Activated T-helper 2 cell treated with anti-CD3 and anti-CD28 coated beads, Interferon-gamma antibody, Interleukin-2, Interleukin-4, amounts not matched to agents 10 μg/mL and 5 μg/mL and 100 μg/mL, durations not matched to agents 14 hours and 24 hours and 36 hours (primary cell): Measurements from ENCODE around the gene UQCC5. TPM values are rescaled to one million over a fixed set of nuclear protein-coding genes. Genes with fewer than 3 reads are reported as not detected.

Experiments used
- DNase-seq: peaks from one replicate; pipeline ENCODE4 v3.0.0; 2021; ENCODE audit warnings: low spot score
- H3K27ac Mint-ChIP-seq: one replicate; pipeline ENCODE4 v1.8.0; 2021; ENCODE audit warnings: mixed read lengths
- H3K27me3 Mint-ChIP-seq: one replicate; pipeline ENCODE4 v1.8.0; 2021; ENCODE audit warnings: low read depth, mixed read lengths
- H3K36me3 Mint-ChIP-seq: one replicate; pipeline ENCODE4 v1.8.0; 2021; ENCODE audit warnings: low read depth, mixed read lengths
- H3K4me1 Mint-ChIP-seq: one replicate; pipeline ENCODE4 v1.8.0; 2021; ENCODE audit warnings: low read depth, mixed read lengths
- H3K4me3 Mint-ChIP-seq: one replicate; pipeline ENCODE4 v1.8.0; 2021; ENCODE audit warnings: low read depth, mild to moderate bottlenecking, moderate library complexity, mixed read lengths
- H3K9me3 Mint-ChIP-seq: one replicate; pipeline ENCODE4 v1.8.0; 2021; ENCODE audit warnings: mixed read lengths
- intact Hi-C: fragments of 100-400 bp; cut with micrococcal nuclease; formaldehyde crosslinking; loops from one replicate; pipeline ENCODE4 v1.15.1; 2023
- total RNA-seq: library from RNA; stranded (reverse); gene quantifications from 2 replicates; pipeline ENCODE4 v1.2.3, GENCODE V29; 2022

The UQCC5 gene
- total RNA-seq, 1 donor from 2014 or later = 16.4 TPM

DNA sequence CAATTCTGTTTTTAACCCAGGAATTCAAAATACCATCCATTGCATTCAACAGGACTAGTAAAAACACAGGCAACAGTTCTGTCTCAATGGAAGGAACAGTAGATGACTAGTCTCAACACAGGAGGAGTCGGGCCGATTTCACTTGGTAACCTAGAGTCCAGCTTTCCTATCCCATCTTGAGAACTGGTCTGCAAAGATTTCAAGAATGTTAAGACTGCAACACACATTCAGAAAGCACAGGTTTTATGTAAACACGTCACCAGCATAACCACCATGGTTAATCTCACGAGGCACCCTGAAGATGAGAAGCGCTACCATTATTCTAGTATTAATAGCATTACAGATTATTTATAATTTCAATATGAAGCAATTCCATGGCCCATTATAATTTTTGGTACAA, 22.0 kb downstream of the UQCC5 start:
- DNase-seq = no peak
- Mint-ChIP-seq H3K4me1 (peaks cover 5% of the 10 kb centered on the region), H3K9me3 (no peaks in the 10 kb centered on the region), H3K27ac (no peak overlapping the region), H3K36me3 (peaks cover 58% of the 10 kb centered on the region), H3K27me3 (no peaks in the 10 kb centered on the region), H3K4me3 (no peak overlapping the region)
- intact Hi-C loops = no loop called here

DNA sequence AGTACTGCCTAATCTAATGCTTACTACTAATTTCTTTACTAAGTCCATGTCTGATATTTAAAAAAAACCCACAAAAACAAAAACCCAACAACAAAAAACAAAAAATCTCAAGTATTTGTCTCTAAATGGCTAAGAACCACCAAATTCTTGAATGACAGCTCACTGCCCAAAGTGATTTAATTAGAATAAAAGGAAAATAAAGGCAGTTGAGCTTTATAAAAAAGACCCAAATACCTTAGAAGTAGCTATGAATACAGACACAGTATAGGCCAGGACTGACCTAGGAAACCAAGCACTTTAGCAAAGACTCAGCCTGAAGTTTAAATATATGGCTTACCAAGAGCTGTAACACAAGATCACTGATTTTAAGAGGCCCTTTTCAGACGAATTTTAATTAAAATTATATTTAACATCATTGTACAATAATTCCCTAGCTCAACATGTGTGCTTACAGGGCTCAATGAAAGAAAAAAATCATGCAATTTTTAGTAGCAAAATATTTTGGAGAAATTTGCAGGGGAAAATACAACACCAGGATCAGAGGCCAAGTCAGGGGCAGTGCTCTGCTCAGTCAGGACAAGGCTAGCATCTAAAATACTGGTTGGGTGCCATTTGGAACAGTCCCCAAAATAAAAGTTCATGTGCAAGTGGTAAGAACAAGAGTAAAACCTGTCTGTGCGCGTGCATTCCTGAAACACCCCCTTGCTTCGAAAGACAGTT, 24.8 kb downstream of the UQCC5 start:
- H3K27me3 Mint-ChIP-seq = no peaks in the 10 kb centered on the region

DNA sequence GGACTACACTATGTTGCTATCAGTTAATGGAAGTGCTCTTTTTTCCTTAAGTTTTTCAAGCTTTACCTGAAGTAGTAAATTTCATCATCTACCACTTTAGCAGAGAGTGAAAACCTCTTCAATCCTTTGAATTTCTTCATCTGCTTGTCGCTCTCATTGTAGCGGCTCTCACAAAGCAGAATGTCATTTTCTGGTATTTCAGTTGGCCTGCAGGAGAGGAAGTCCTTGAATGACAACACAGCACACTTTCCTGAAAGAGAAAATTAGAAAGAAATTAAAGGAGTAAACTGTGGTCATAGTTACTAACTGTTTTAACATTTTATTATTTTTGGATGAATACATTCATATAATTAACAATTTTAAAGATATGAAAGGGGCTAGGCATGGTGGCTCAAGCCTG, 27.6 kb downstream of the UQCC5 start:
- no peak overlapping the region for H3K27ac Mint-ChIP-seq
- H3K4me3 Mint-ChIP-seq = no peak overlapping the region
- no peaks in the 10 kb centered on the region for H3K9me3 Mint-ChIP-seq
- DNase-seq = no peak
- no peaks in the 10 kb centered on the region for H3K4me1 Mint-ChIP-seq
- no peaks in the 10 kb centered on the region for H3K27me3 Mint-ChIP-seq
- H3K36me3 Mint-ChIP-seq = peaks cover 48% of the 10 kb centered on the region
- intact Hi-C loops = no loop called here

More for the DNA sequence above, 24.8 kb downstream of the UQCC5 start:
- intact Hi-C loops = no loop called here
- H3K9me3 Mint-ChIP-seq = no peaks in the 10 kb centered on the region
- H3K4me3 Mint-ChIP-seq = no peak overlapping the region
- H3K27ac Mint-ChIP-seq = no peak overlapping the region
- H3K4me1 Mint-ChIP-seq = no peaks in the 10 kb centered on the region
- peaks cover 51% of the 10 kb centered on the region for H3K36me3 Mint-ChIP-seq
- no peak for DNase-seq

- intact Hi-C loops = no loop called here
- DNase-seq = no peak
Measured at GRCh38 chr3:52568069-52568468, 31.7 kb downstream of the UQCC5 start.

DNA sequence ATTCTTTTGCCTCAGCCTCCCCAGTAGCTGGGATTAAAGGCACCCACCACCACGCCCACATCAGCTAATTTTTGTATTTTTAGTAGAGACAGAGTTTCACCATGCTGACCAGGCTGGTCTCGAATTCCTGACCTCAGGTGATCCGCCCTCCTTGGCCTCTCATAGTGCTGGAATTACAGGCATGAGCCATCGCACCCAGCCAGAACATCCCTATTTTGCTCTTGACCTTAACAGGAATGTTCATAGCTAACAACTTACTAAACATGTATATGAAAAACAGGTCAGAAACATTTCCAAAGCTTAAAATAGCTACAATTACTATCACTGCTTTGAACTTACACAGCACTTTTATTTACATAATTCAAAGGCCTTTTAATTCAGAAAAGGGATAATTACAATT, 33.7 kb downstream of the UQCC5 start:
- no peak for DNase-seq
- H3K4me1 Mint-ChIP-seq = no peaks in the 10 kb centered on the region
- intact Hi-C loops = no loop called here
- H3K27me3 Mint-ChIP-seq = no peaks in the 10 kb centered on the region
- no peaks in the 10 kb centered on the region for H3K9me3 Mint-ChIP-seq
- no peak overlapping the region for H3K4me3 Mint-ChIP-seq
- H3K27ac Mint-ChIP-seq = no peak overlapping the region
- H3K36me3 Mint-ChIP-seq = peaks cover 35% of the 10 kb centered on the region

More at GRCh38 chr3:52568069-52568468, 31.7 kb downstream of the UQCC5 start:
- Mint-ChIP-seq H3K4me3 (no peak overlapping the region), H3K4me1 (no peaks in the 10 kb centered on the region), H3K9me3 (no peaks in the 10 kb centered on the region), H3K27ac (no peak overlapping the region), H3K36me3 (peaks cover 34% of the 10 kb centered on the region), H3K27me3 (no peaks in the 10 kb centered on the region)

DNA sequence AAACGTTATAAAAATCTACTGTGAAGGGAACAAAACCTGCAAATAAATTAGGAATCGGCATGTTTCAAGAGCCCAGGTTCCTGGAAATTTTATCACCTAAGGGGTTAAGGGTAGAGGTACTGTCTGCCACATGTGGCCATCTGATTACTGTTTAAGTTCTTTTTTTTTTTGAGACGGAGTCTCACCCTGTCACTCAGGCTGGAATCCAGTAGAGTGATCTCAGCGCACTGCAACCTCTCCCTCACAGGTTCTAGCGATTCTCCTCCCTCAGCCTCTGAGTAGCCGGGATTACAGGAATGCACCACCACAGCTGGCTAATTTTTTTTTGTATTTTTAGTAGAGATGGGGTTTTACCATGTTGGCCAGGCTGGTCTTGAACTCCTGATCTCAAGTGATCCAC, 35.8 kb downstream of the UQCC5 start:
- Mint-ChIP-seq H3K27ac (no peak overlapping the region), H3K27me3 (no peaks in the 10 kb centered on the region)
- intact Hi-C loops = no loop called here

DNA sequence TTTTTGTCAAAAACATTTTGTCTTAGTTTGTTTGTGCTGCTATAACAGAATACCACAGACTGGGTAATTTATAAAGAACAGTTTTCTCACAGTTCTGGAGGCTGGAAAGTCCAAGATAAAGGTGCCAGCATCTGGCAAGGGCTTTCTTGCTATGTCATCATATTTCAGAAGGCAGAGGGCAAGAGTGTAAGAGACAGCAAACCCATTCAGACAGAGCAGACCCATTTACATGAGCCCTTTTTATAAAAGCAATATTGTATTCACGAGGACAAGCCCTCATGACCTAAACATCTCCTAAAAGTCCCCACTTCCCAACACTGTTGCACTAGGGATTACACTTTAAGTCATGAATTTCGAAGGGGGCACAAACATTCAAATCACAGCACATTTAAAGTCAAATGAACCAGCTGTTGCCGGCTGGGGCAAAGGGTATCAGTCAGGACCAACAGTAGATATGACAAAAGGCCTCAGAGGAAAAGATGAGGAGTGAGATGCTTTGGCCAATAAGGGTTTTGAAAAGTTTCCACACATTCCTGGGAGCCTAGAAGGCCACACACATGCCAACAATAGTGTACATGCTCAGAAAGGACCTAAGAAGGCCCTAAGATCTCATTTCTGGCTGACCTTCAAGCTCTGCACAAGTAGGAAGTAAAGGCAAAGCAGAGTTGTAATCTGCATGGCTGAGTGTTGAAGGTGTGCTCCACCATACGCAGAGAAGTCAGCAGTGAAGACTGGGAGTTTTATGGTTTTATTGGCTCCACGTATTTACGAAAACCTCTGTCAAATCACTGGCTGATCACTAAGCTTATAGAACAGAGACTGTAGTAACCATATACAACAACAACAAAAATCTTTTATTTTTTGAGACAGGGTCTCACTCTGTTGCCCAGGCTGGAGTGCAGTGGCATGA, 37.9 kb downstream of the UQCC5 start:
- H3K4me1 Mint-ChIP-seq = no peaks in the 10 kb centered on the region
- no peak overlapping the region for H3K27ac Mint-ChIP-seq
- peaks cover 63% of the 10 kb centered on the region for H3K36me3 Mint-ChIP-seq
- no peaks in the 10 kb centered on the region for H3K27me3 Mint-ChIP-seq
- no peak for DNase-seq
- intact Hi-C loops = no loop called here
- H3K9me3 Mint-ChIP-seq = no peaks in the 10 kb centered on the region
- H3K4me3 Mint-ChIP-seq = no peak overlapping the region

More for the DNA sequence above, 35.8 kb downstream of the UQCC5 start:
- Mint-ChIP-seq H3K36me3 (peaks cover 48% of the 10 kb centered on the region), H3K4me1 (no peaks in the 10 kb centered on the region), H3K9me3 (no peaks in the 10 kb centered on the region), H3K4me3 (no peak overlapping the region)
- no peak for DNase-seq

Other genes with a start within 250 kb of the UQCC5 start
- 16.6 and 16.8 TPM in 2 replicates for gene GLYCTK, start 248.8 kb upstream of the UQCC5 start, total RNA-seq
- 9.8 and 11.1 TPM in 2 replicates for gene DNAH1, start 220.3 kb upstream of the UQCC5 start, total RNA-seq
- gene BAP1, start 126.6 kb upstream of the UQCC5 start, total RNA-seq = 106 and 108 TPM in 2 replicates
- 11.5 and 12.5 TPM in 2 replicates for gene PHF7, start 125.9 kb upstream of the UQCC5 start, total RNA-seq
- 0.30 and 0.32 TPM in 2 replicates for gene SEMA3G, start 91.5 kb upstream of the UQCC5 start, total RNA-seq
- 0.34 and 0.46 TPM in 2 replicates for gene TNNC1, start 82.6 kb upstream of the UQCC5 start, total RNA-seq
- 70.0 and 73.4 TPM in 2 replicates for gene NISCH, start 81.0 kb upstream of the UQCC5 start, total RNA-seq
- 0.07 TPM in 1 of 2 replicates, not detected in the other for gene STAB1, start 41.3 kb upstream of the UQCC5 start, total RNA-seq
- 77.9 and 88.4 TPM in 2 replicates for gene NT5DC2, start 2.7 kb upstream of the UQCC5 start, total RNA-seq
- gene PBRM1, start 149.3 kb downstream of the UQCC5 start, total RNA-seq = 60.4 and 66.3 TPM in 2 replicates
- 226 and 235 TPM in 2 replicates for gene GNL3, start 149.4 kb downstream of the UQCC5 start, total RNA-seq
- 37.6 and 38.7 TPM in 2 replicates for gene GLT8D1, start 169.2 kb downstream of the UQCC5 start, total RNA-seq
- 124 and 125 TPM in 2 replicates for gene SPCS1, start 169.5 kb downstream of the UQCC5 start, total RNA-seq
- gene NEK4, start 234.3 kb downstream of the UQCC5 start, total RNA-seq = 26.7 and 27.6 TPM in 2 replicates
- gene ITIH1, start 241.0 kb downstream of the UQCC5 start, total RNA-seq = not detected in 2 replicates